Measurements from ENCODE around the gene LCOR. TPM values are rescaled to one million over a fixed set of nuclear protein-coding genes. Genes with fewer than 3 reads are reported as not detected.

The LCOR gene
- total RNA-seq, 4 donors from 2014 or later: 61.9 to 133 (median 81.2) TPM

DNA sequence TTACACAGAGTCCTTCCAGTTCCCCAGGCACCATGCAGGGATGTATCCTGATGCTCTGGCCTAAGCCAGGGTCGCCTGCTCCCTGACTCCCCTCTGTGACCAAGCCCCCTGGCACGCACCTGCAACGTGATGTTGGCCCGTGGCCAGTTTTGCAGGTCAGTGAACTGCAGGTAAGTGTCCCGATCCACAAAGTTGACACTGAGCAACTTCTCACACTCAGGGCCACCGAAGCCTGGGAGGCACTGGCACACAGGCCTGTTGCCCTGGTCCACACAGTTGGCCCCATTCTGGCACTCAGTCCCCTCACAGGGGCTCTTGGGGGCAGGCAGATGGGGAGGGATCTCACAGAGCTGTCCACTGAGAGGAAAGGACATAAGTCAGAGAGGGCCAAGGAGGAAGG is 174.3 kb downstream of the LCOR start:
- Histone ChIP-seq H3K4me1 (peaks cover 0 to 3% (median 0%) of the 10 kb centered on the region in 4 donors), H3K27me3 (no peaks in the 10 kb centered on the region), H3K4me3 (no peak overlapping the region), H3K27ac (no peak overlapping the region), H3K36me3 (no peaks in the 10 kb centered on the region), H3K9me3 (peaks cover 0 to 11% (median 2%) of the 10 kb centered on the region in 4 donors)
- TF ChIP-seq CTCF (IDR thresholded peaks at IDR 0.05): no peak
- TF ChIP-seq POLR2A (IDR thresholded peaks at IDR 0.05): no peak
- DNase-seq: no peak

DNA sequence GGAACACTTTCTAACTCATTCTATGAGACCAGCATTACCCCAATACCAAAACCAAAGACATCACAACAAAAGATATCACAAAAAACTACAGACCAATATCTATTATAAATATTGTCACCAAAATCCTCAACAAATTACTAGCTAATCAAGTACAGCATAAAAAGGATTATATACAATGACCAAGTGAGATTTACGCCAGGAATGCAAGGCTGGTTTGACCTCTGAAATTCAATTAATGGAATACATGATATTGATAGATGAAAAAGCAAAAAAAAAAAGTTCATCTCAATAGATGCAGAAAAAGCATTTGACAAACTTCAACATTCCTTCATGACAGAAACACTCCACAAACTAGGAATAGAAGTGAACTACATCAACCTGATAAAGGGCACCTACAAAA is 175.3 kb downstream of the LCOR start:
- H3K4me3 ChIP-seq: no peak overlapping the region
- no peaks in the 10 kb centered on the region for H3K27me3 ChIP-seq
- H3K9me3 ChIP-seq: peaks cover 0 to 11% (median 2%) of the 10 kb centered on the region in 4 donors
- TF ChIP-seq CTCF (IDR thresholded peaks at IDR 0.05) (no peak), POLR2A (IDR thresholded peaks at IDR 0.05) (no peak)
- no peak for DNase-seq
- no peak overlapping the region for H3K27ac ChIP-seq
- H3K4me1 ChIP-seq: no peaks in the 10 kb centered on the region
- no peaks in the 10 kb centered on the region for H3K36me3 ChIP-seq

- Histone ChIP-seq H3K4me3 (no peak overlapping the region), H3K36me3 (no peaks in the 10 kb centered on the region), H3K9me3 (peaks cover 0 to 11% (median 2%) of the 10 kb centered on the region in 4 donors), H3K27me3 (no peaks in the 10 kb centered on the region), H3K4me1 (no peaks in the 10 kb centered on the region), H3K27ac (no peak overlapping the region)
- no peak for TF ChIP-seq POLR2A (IDR thresholded peaks at IDR 0.05)
- TF ChIP-seq CTCF (IDR thresholded peaks at IDR 0.05): no peak
- no peak for DNase-seq
These were observed 178.7 kb downstream of the LCOR start for GRCh38 chr10:97010695-97011206.

DNA sequence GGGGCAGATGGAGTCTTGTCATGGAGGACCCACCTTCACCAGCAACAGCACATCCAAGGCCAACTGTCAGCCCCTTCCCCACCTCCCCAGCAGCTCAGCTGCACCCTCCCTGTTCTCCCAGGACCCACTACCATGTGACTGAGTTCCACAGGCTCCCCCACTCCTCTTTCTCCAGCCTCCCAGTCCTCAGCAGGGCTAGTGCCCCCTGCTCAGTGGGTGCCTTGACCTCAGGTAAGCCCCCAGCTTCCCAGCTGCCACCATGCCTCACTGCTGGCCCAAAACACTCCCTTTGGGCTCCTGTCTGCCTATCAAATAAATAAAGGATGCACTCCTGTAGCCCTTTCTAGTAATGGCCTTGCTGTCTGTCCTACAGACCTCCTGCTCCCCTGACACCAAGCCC is 179.3 kb downstream of the LCOR start:
- no peak overlapping the region for H3K27ac ChIP-seq
- no peak for TF ChIP-seq CTCF (IDR thresholded peaks at IDR 0.05)

GRCh38 chr10:97012470-97012869 is 180.4 kb downstream of the LCOR start:
- H3K4me1 ChIP-seq: no peaks in the 10 kb centered on the region
- H3K9me3 ChIP-seq: no peaks in the 10 kb centered on the region
- DNase-seq: no peak
- no peaks in the 10 kb centered on the region for H3K36me3 ChIP-seq
- H3K4me3 ChIP-seq: no peak overlapping the region
- H3K27ac ChIP-seq: no peak overlapping the region
- no peaks in the 10 kb centered on the region for H3K27me3 ChIP-seq
- TF ChIP-seq POLR2A (IDR thresholded peaks at IDR 0.05): no peak

More for the DNA sequence above, 179.3 kb downstream of the LCOR start:
- Histone ChIP-seq H3K27me3 (no peaks in the 10 kb centered on the region), H3K4me3 (no peak overlapping the region), H3K9me3 (peaks cover 0 to 8% (median 2%) of the 10 kb centered on the region in 4 donors), H3K36me3 (no peaks in the 10 kb centered on the region), H3K4me1 (no peaks in the 10 kb centered on the region)
- no peak for DNase-seq

DNA sequence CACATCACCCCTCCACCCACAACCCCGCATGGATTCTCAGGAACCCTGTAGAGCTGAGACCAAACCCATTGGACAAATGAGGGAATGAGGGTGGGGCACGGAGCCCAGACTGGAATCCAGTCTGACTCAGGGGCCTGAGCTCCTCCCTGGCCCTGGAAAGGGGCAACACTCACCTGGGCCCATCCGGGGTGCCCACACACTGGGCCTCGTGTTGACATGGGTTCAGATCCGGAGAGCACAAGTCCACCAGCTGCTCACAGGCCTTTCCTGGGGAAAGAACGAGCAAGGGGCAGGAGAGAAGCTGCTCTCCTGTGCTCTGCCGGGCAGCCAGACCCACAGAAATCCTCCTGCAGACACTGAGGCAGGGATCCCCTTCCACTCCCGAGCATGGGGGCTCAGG is 181.5 kb downstream of the LCOR start:
- Histone ChIP-seq H3K36me3 (no peaks in the 10 kb centered on the region), H3K4me1 (no peaks in the 10 kb centered on the region), H3K27me3 (no peaks in the 10 kb centered on the region), H3K9me3 (no peaks in the 10 kb centered on the region), H3K4me3 (no peak overlapping the region), H3K27ac (no peak overlapping the region)
- TF ChIP-seq CTCF (IDR thresholded peaks at IDR 0.05) (no peak), POLR2A (IDR thresholded peaks at IDR 0.05) (no peak)
- DNase-seq: no peak

All from Peyer's patch (tissue), 4 donors.